H9 (cell line): ENCODE results near the gene SNCB. TPM values are rescaled to one million over a fixed set of nuclear protein-coding genes. Genes with fewer than 3 reads are reported as not detected.

Experiments used
- DNase-seq: peaks from one replicate; pipeline ENCODE4 v3.0.0-alpha.2; 2017
- H2AFZ ChIP-seq: one replicate; pipeline ENCODE4 v1.6.1; 2013; ENCODE audit warnings: mild to moderate bottlenecking, low read length, control low read depth, moderate library complexity
- H2AK5ac ChIP-seq: 2 replicates; pipeline ENCODE4 v1.6.1; 2013; ENCODE audit warnings: low read length, control low read depth, mixed read lengths; ENCODE audit not compliant: insufficient read length
- H2BK120ac ChIP-seq: one replicate; pipeline ENCODE4 v1.6.1; 2013; ENCODE audit warnings: low read depth, mild to moderate bottlenecking, low read length, control low read depth, inconsistent platforms; ENCODE audit not compliant: poor library complexity, severe bottlenecking
- H2BK12ac ChIP-seq: 2 replicates; pipeline ENCODE4 v1.6.1; 2013; ENCODE audit warnings: low read length, control low read depth, mixed read lengths, low read depth; ENCODE audit not compliant: insufficient read length
- H2BK15ac ChIP-seq: 2 replicates; pipeline ENCODE4 v1.6.1; 2013; ENCODE audit warnings: low read depth, low read length, control low read depth
- H2BK20ac ChIP-seq: one replicate; pipeline ENCODE4 v1.6.1; 2013; ENCODE audit warnings: low read depth, mild to moderate bottlenecking, low read length, control low read depth, inconsistent platforms; ENCODE audit not compliant: poor library complexity, severe bottlenecking
- H2BK5ac ChIP-seq: 2 replicates; pipeline ENCODE4 v1.6.1; 2013; ENCODE audit warnings: low read length, control low read depth, mixed read lengths; ENCODE audit not compliant: insufficient read length
- H3K14ac ChIP-seq: 2 replicates; pipeline ENCODE4 v1.6.1; 2013; ENCODE audit warnings: low read length, control low read depth; ENCODE audit not compliant: insufficient read depth
- H3K18ac ChIP-seq: 2 replicates; pipeline ENCODE4 v1.6.1; 2013; ENCODE audit warnings: low read depth, mild to moderate bottlenecking, mixed read lengths, low read length, control low read depth; ENCODE audit not compliant: insufficient read length
- H3K23ac ChIP-seq: 2 replicates; pipeline ENCODE4 v1.6.1; 2013; ENCODE audit warnings: low read length, control low read depth, mixed read lengths, low read depth; ENCODE audit not compliant: insufficient read length
- H3K23me2 ChIP-seq: 2 replicates; pipeline ENCODE4 v1.6.1; 2013; ENCODE audit warnings: low read depth, mild to moderate bottlenecking, mixed read lengths, low read length, control low read depth; ENCODE audit not compliant: insufficient read length, poor library complexity, severe bottlenecking
- H3K27ac ChIP-seq: 2 replicates; pipeline ENCODE4 v1.5.1; 2013; ENCODE audit warnings: low read length, control low read depth, mixed read lengths, low read depth; ENCODE audit not compliant: insufficient read length
- H3K27me3 ChIP-seq: 2 replicates; pipeline ENCODE4 v1.6.1; 2013; ENCODE audit warnings: low read length, control low read depth, inconsistent platforms; ENCODE audit not compliant: insufficient read depth
- H3K4ac ChIP-seq: 2 replicates; pipeline ENCODE4 v1.6.1; 2013; ENCODE audit warnings: low read depth, mild to moderate bottlenecking, control low read depth, inconsistent platforms, low read length, moderate library complexity
- H3K4me1 ChIP-seq: 2 replicates; pipeline ENCODE4 v1.6.1; 2013; ENCODE audit warnings: low read length, control low read depth, inconsistent platforms; ENCODE audit not compliant: insufficient read depth
- H3K4me2 ChIP-seq: 2 replicates; pipeline ENCODE4 v1.6.1; 2013; ENCODE audit warnings: low read length, control low read depth, mixed read lengths; ENCODE audit not compliant: insufficient read length, insufficient read depth
- H3K56ac ChIP-seq: 2 replicates; pipeline ENCODE4 v1.6.1; 2013; ENCODE audit warnings: low read depth, mild to moderate bottlenecking, mixed read lengths, low read length, control low read depth; ENCODE audit not compliant: insufficient read length
- H3K79me1 ChIP-seq: 2 replicates; pipeline ENCODE4 v1.6.1; 2013; ENCODE audit warnings: low read depth, mild to moderate bottlenecking, moderate library complexity, low read length, control low read depth, inconsistent platforms; ENCODE audit not compliant: insufficient read depth, poor library complexity, severe bottlenecking
- H3K79me2 ChIP-seq: 2 replicates; pipeline ENCODE4 v1.6.1; 2013; ENCODE audit warnings: low read length, control low read depth, inconsistent platforms; ENCODE audit not compliant: insufficient read depth
- H3K9ac ChIP-seq: 2 replicates; pipeline ENCODE4 v1.6.1; 2013; ENCODE audit warnings: low read length, control low read depth, mixed read lengths; ENCODE audit not compliant: insufficient read length; ENCODE audit errors: extremely low read depth
- H3K9me3 ChIP-seq: one replicate; pipeline ENCODE4 v1.6.1; 2013; ENCODE audit warnings: low read depth, low read length, inconsistent platforms; ENCODE audit not compliant: control insufficient read depth
- H3T11ph ChIP-seq: one replicate; pipeline ENCODE4 v1.6.1; 2013; ENCODE audit warnings: mild to moderate bottlenecking, low read length, control low read depth, inconsistent platforms
- H4K20me1 ChIP-seq: one replicate; pipeline ENCODE4 v1.6.1; 2013; ENCODE audit not compliant: control insufficient read depth, insufficient read length, insufficient read depth
- H4K5ac ChIP-seq: 2 replicates; pipeline ENCODE4 v1.6.1; 2013; ENCODE audit warnings: low read depth, mild to moderate bottlenecking, mixed read lengths, low read length, control low read depth; ENCODE audit not compliant: insufficient read length
- H4K8ac ChIP-seq: replicated peaks from 2 replicates; pipeline ENCODE4 v1.6.1; 2013; ENCODE audit warnings: low read length, control low read depth, mixed read lengths, low read depth; ENCODE audit not compliant: insufficient read length
- H4K91ac ChIP-seq: 2 replicates; pipeline ENCODE4 v1.6.1; 2013; ENCODE audit warnings: low read depth, mild to moderate bottlenecking, moderate library complexity, mixed read lengths, low read length, control low read depth; ENCODE audit not compliant: insufficient read length
- H3K27ac Mint-ChIP-seq, 3 experiments: 2 replicates in 2 of 3; 3 replicates in 1 of 3; pipeline ENCODE4 v1.8.0; 2020 to 2021; ENCODE audit warnings: mixed read lengths in 3 of 3, mild to moderate bottlenecking in 1 of 3, moderate library complexity in 1 of 3
- H3K27me3 Mint-ChIP-seq: 2 replicates; pipeline ENCODE4 v1.8.0; 2021; ENCODE audit warnings: low read depth, mild to moderate bottlenecking, moderate library complexity, mixed read lengths
- H3K36me3 Mint-ChIP-seq, 3 experiments: 2 replicates in 2 of 3; 3 replicates in 1 of 3; pipeline ENCODE4 v1.8.0; 2020 to 2021; ENCODE audit warnings: low read depth in 3 of 3, mixed read lengths in 3 of 3; ENCODE audit not compliant: insufficient read depth in 1 of 3
- H3K4me1 Mint-ChIP-seq, 2 experiments: 2 replicates each; pipeline ENCODE4 v1.8.0; 2020; ENCODE audit warnings: mixed read lengths in 2 of 2
- H3K4me3 Mint-ChIP-seq, 2 experiments: 2 replicates in 1 of 2; 3 replicates in 1 of 2; pipeline ENCODE4 v1.8.0; 2020 to 2021; ENCODE audit warnings: mild to moderate bottlenecking in 2 of 2, mixed read lengths in 2 of 2, moderate library complexity in 1 of 2
- H3K9me3 Mint-ChIP-seq, 2 experiments: 2 replicates in 1 of 2; 3 replicates in 1 of 2; pipeline ENCODE4 v1.8.0; 2020; ENCODE audit warnings: mild to moderate bottlenecking in 2 of 2, mixed read lengths in 2 of 2, moderate library complexity in 1 of 2
- WGBS: extraction: QIAGEN DNeasy Blood & Tissue Kit; methylation state at CpG from one replicate; pipeline ENCODE4 v1.1.7; 2013; ENCODE audit warnings: missing lambda C conversion rate, low lambda C conversion rate, mixed read lengths; ENCODE audit not compliant: insufficient read length; ENCODE audit errors: extremely low coverage; 5-methylcytosine and 5-hydroxymethylcytosine counted together
- total RNA-seq: library from RNA; stranded (reverse); gene quantifications from 2 replicates; pipeline ENCODE4 v1.2.1, GENCODE V29; 2021
- TF ChIP-seq, protein P1 (sequence below): fragments of 200-600 bp; sonication (generic); conservative IDR thresholded peaks from 3 replicates; pipeline ENCODE4 v1.8.0; 2021; ENCODE audit warnings: antibody characterized with exemption, mild to moderate bottlenecking

SNCB gene
- total RNA-seq, 1 experiment from 2014 or later: 3.5 TPM

GRCh38 chr5:176596069-176596644, 34.2 kb downstream of the SNCB start:
- Histone ChIP-seq H3K27ac (no peak overlapping the region), H3K79me2 (no peaks in the 10 kb centered on the region), H3K9me3 (no peaks in the 10 kb centered on the region), H2BK15ac (no peak overlapping the region), H3K23ac (no peak overlapping the region), H4K20me1 (peaks cover 2% of the 10 kb centered on the region), H3K23me2 (no peaks in the 10 kb centered on the region), H3K14ac (no peak overlapping the region), H2BK120ac (no peak overlapping the region), H3K18ac (no peak overlapping the region), H3K4me1 (no peaks in the 10 kb centered on the region), H4K91ac (no peak overlapping the region), H4K8ac (no peak overlapping the region), H3T11ph (no peak overlapping the region), H3K9ac (no peak overlapping the region), H3K4ac (no peak overlapping the region), H4K5ac (no peak overlapping the region), H2BK5ac (no peak overlapping the region), H3K56ac (no peak overlapping the region), H2BK12ac (no peak overlapping the region), H2AK5ac (no peak overlapping the region), H2BK20ac (no peak overlapping the region), H3K4me2 (no peak overlapping the region), H3K27me3 (no peaks in the 10 kb centered on the region), H2AFZ (no peak overlapping the region), H3K79me1 (no peaks in the 10 kb centered on the region)
- Mint-ChIP-seq H3K36me3 (peaks cover 4 to 12% (median 6%) of the 10 kb centered on the region in 3 experiments; a peak in 6 of 7 replicates), H3K4me3 (no peak overlapping the region), H3K27me3 (peaks cover 24% of the 10 kb centered on the region), H3K9me3 (no peaks in the 10 kb centered on the region; a peak in 1 of 5 replicates), H3K4me1 (no peaks in the 10 kb centered on the region), H3K27ac (no peak overlapping the region; a peak in 1 of 7 replicates)
- no CpG with 5 or more reads among the region's 23 CpGs for WGBS
- TF ChIP-seq, protein P1, sequence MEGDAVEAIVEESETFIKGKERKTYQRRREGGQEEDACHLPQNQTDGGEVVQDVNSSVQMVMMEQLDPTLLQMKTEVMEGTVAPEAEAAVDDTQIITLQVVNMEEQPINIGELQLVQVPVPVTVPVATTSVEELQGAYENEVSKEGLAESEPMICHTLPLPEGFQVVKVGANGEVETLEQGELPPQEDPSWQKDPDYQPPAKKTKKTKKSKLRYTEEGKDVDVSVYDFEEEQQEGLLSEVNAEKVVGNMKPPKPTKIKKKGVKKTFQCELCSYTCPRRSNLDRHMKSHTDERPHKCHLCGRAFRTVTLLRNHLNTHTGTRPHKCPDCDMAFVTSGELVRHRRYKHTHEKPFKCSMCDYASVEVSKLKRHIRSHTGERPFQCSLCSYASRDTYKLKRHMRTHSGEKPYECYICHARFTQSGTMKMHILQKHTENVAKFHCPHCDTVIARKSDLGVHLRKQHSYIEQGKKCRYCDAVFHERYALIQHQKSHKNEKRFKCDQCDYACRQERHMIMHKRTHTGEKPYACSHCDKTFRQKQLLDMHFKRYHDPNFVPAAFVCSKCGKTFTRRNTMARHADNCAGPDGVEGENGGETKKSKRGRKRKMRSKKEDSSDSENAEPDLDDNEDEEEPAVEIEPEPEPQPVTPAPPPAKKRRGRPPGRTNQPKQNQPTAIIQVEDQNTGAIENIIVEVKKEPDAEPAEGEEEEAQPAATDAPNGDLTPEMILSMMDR: no peak
- DNase-seq: no peak
